ENCODE data around the gene SRSF8. TPM values are rescaled to one million over a fixed set of nuclear protein-coding genes. Genes with fewer than 3 reads are reported as not detected.

Gene SRSF8
- total and polyA plus RNA-seq, 4 experiments from 2014 or later = 104 to 147 (median 112) TPM

GRCh38 chr11:95085117-95085816 lies 18.5 kb downstream of the SRSF8 start:
- Histone ChIP-seq H3K9me3 (ENCODE audit: control insufficient read depth in 1 of 2, low read length in 2 of 2) (no peaks in the 10 kb centered on the region), H3K4me3 (ENCODE audit: low read length in 2 of 2) (no peak overlapping the region), H3K4me1 (ENCODE audit: insufficient read depth, low read length) (peaks cover 11% of the 10 kb centered on the region), H3K27me3 (ENCODE audit: insufficient read depth, low read length) (no peaks in the 10 kb centered on the region), H3K27ac (ENCODE audit: low read depth, low read length) (no peak overlapping the region), H3K36me3 (ENCODE audit: insufficient read depth, low read length) (no peaks in the 10 kb centered on the region)
- no peak for DNase-seq
- intact Hi-C loops (cut with micrococcal nuclease) = loop anchor here (5.0 to 10.0 kb wide), 3 partner anchors 167 to 1340 kb away; partner anchors contain the start of genes C11orf54 and TAF1D
- CTCF ChIA-PET (ENCODE audit: partially characterized antibody) = interaction anchor here (1.6 to 7.3 kb wide), 3 partner anchors 8 to 61 kb away, joined by 3 to 74 read pairs (median 6); partner anchors contain the start of gene SRSF8
- H3K4me1 Mint-ChIP-seq = peaks cover 8 to 16% (median 15%) of the 10 kb centered on the region in 4 donors
- peaks cover 0 to 6% of the 10 kb centered on the region in 2 donors for H3K27me3 Mint-ChIP-seq
- peak overlapping the region in 3 of 7 donors; percentile 16 to 72 (median 36) for H3K27ac Mint-ChIP-seq
- no peaks in the 10 kb centered on the region for H3K36me3 Mint-ChIP-seq
- no peaks in the 10 kb centered on the region for H3K9me3 Mint-ChIP-seq
- peak overlapping the region in 1 of 8 donors; percentile 22 for H3K4me3 Mint-ChIP-seq
- POLR2A ChIA-PET (ENCODE audit: partially characterized antibody) = interaction anchor here (0.6 to 3.2 kb wide), 3 partner anchors 12 to 71 kb away, joined by 3 to 28 read pairs (median 3); partner anchors contain the start of gene SRSF8

- Mint-ChIP-seq H3K27ac (peak overlapping the region in 6 of 7 donors; percentile 24 to 88 (median 64)), H3K4me3 (no peak overlapping the region), H3K9me3 (no peaks in the 10 kb centered on the region), H3K4me1 (peaks cover 15 to 24% (median 24%) of the 10 kb centered on the region in 4 donors), H3K27me3 (peaks cover 0 to 4% of the 10 kb centered on the region in 2 donors), H3K36me3 (no peaks in the 10 kb centered on the region)
- intact Hi-C loops (cut with micrococcal nuclease) = loop anchor here (5.0 to 10.0 kb wide), 3 partner anchors 166 to 1341 kb away; partner anchors contain the start of genes C11orf54 and TAF1D
- DNase-seq = no peak
- Histone ChIP-seq H3K9me3 (ENCODE audit: control insufficient read depth in 1 of 2, low read length in 2 of 2) (no peaks in the 10 kb centered on the region), H3K36me3 (ENCODE audit: insufficient read depth, low read length) (no peaks in the 10 kb centered on the region), H3K4me1 (ENCODE audit: insufficient read depth, low read length) (peaks cover 20% of the 10 kb centered on the region), H3K4me3 (ENCODE audit: low read length in 2 of 2) (no peak overlapping the region), H3K27ac (ENCODE audit: low read depth, low read length) (no peak overlapping the region), H3K27me3 (ENCODE audit: insufficient read depth, low read length) (no peaks in the 10 kb centered on the region)
- CTCF ChIA-PET (ENCODE audit: partially characterized antibody) = interaction anchor here (7.3 kb wide), 1 partner anchor 17 kb away, joined by 74 read pairs; the partner anchor contains the start of gene SRSF8
- POLR2A ChIA-PET (ENCODE audit: partially characterized antibody) = interaction anchor here (3.2 kb wide), 1 partner anchor 18 kb away, joined by 28 read pairs; the partner anchor contains the start of gene SRSF8
These were observed 19.4 kb downstream of the SRSF8 start for GRCh38 chr11:95086151-95086550.

GRCh38 chr11:95086836-95087570 lies 20.3 kb downstream of the SRSF8 start:
- no peak for DNase-seq
- no peak overlapping the region for H3K27ac ChIP-seq (ENCODE audit: low read depth, low read length)
- intact Hi-C loops (cut with micrococcal nuclease) = loop anchor here (5.0 to 10.0 kb wide), 3 partner anchors 165 to 1342 kb away; partner anchors contain the start of genes C11orf54 and TAF1D
- no peaks in the 10 kb centered on the region for H3K36me3 ChIP-seq (ENCODE audit: insufficient read depth, low read length)
- no peak overlapping the region for H3K4me3 ChIP-seq (ENCODE audit: low read length in 2 of 2)
- no peaks in the 10 kb centered on the region for H3K9me3 Mint-ChIP-seq
- ChIA-PET CTCF (ENCODE audit: partially characterized antibody) (interaction anchor here (1.3 to 8.1 kb wide), 5 partner anchors 11 to 65 kb away, joined by 3 to 124 read pairs (median 58); partner anchors contain the start of gene SRSF8), POLR2A (ENCODE audit: partially characterized antibody) (interaction anchor here (9.7 kb wide), 1 partner anchor 17 kb away, joined by 376 read pairs; the partner anchor contains the start of gene SRSF8)
- peaks cover 22 to 33% (median 32%) of the 10 kb centered on the region in 4 donors for H3K4me1 Mint-ChIP-seq
- H3K4me3 Mint-ChIP-seq = peak overlapping the region in 1 of 8 donors; percentile 39
- H3K9me3 ChIP-seq (ENCODE audit: control insufficient read depth in 1 of 2, low read length in 2 of 2) = no peaks in the 10 kb centered on the region
- peak overlapping the region in 3 of 7 donors; percentile 30 to 71 (median 58) for H3K27ac Mint-ChIP-seq
- peaks cover 27% of the 10 kb centered on the region for H3K4me1 ChIP-seq (ENCODE audit: insufficient read depth, low read length)
- peaks cover 0 to 1% of the 10 kb centered on the region in 2 donors for H3K36me3 Mint-ChIP-seq
- no peaks in the 10 kb centered on the region for H3K27me3 ChIP-seq (ENCODE audit: insufficient read depth, low read length)
- peaks cover 0 to 4% of the 10 kb centered on the region in 2 donors for H3K27me3 Mint-ChIP-seq

- no peaks in the 10 kb centered on the region for H3K9me3 ChIP-seq (ENCODE audit: control insufficient read depth in 1 of 2, low read length in 2 of 2)
- H3K36me3 Mint-ChIP-seq = peaks cover 0 to 3% of the 10 kb centered on the region in 2 donors
- H3K36me3 ChIP-seq (ENCODE audit: insufficient read depth, low read length) = no peaks in the 10 kb centered on the region
- H3K4me3 ChIP-seq (ENCODE audit: low read length in 2 of 2) = peak overlapping the region; percentile 17 to 76
- H3K27me3 ChIP-seq (ENCODE audit: insufficient read depth, low read length) = no peaks in the 10 kb centered on the region
- H3K4me3 Mint-ChIP-seq = peak overlapping the region; percentile 89 to 96 (median 92)
- peak overlapping the region; percentile 67 for H3K27ac ChIP-seq (ENCODE audit: low read depth, low read length)
- no peaks in the 10 kb centered on the region for H3K27me3 Mint-ChIP-seq
- no peaks in the 10 kb centered on the region for H3K9me3 Mint-ChIP-seq
- intact Hi-C loops (cut with micrococcal nuclease) = loop anchor here (1.0 to 10.0 kb wide), 8 partner anchors 21 to 1344 kb away; partner anchors contain the start of genes C11orf54, CEP57, CWC15 and KDM4D
- peak in 1 of 5 donors; percentile 61 for DNase-seq
- peak overlapping the region; percentile 92 to 99 (median 98) for H3K27ac Mint-ChIP-seq
- H3K4me1 Mint-ChIP-seq = peaks cover 34 to 50% (median 44%) of the 10 kb centered on the region in 4 donors
- H3K4me1 ChIP-seq (ENCODE audit: insufficient read depth, low read length) = peaks cover 43% of the 10 kb centered on the region
- POLR2A ChIA-PET (ENCODE audit: partially characterized antibody) = interaction anchor here (0.6 to 9.7 kb wide), 25 partner anchors 8 to 1165 kb away, joined by 3 to 376 read pairs (median 5); partner anchors contain the start of genes CEP57, CWC15, FAM76B and KDM4D
- CTCF ChIA-PET (ENCODE audit: partially characterized antibody) = interaction anchor here (0.7 to 8.1 kb wide), 13 partner anchors 13 to 1304 kb away, joined by 3 to 124 read pairs (median 3); partner anchors contain the start of gene SRSF8
These were observed 22.4 kb downstream of the SRSF8 start for GRCh38 chr11:95088946-95089619.

GRCh38 chr11:95089620-95090542 lies 23.2 kb downstream of the SRSF8 start, which contains the start of gene ENDOD1:
ENDOD1 (plus strand) TSS chr11:95089846; CDS start chr11:95089928, 82 bp downstream.
- intact Hi-C loops (cut with micrococcal nuclease) = loop anchor here (1.0 to 10.0 kb wide), 8 partner anchors 22 to 1345 kb away; partner anchors contain the start of genes C11orf54, CEP57, CWC15 and KDM4D
- Histone ChIP-seq H3K27me3 (ENCODE audit: insufficient read depth, low read length) (no peaks in the 10 kb centered on the region), H3K27ac (ENCODE audit: low read depth, low read length) (peak within 1 kb of the TSS; percentile 67), H3K4me1 (ENCODE audit: insufficient read depth, low read length) (peaks cover 43% of the 10 kb centered on the region), H3K9me3 (ENCODE audit: control insufficient read depth in 1 of 2, low read length in 2 of 2) (no peaks in the 10 kb centered on the region), H3K36me3 (ENCODE audit: insufficient read depth, low read length) (no peaks in the 10 kb centered on the region), H3K4me3 (ENCODE audit: low read length in 2 of 2) (peak within 1 kb of the TSS; percentile 45 to 76)
- Mint-ChIP-seq H3K36me3 (peaks cover 0 to 3% of the 10 kb centered on the region in 2 donors), H3K9me3 (no peaks in the 10 kb centered on the region), H3K27me3 (no peaks in the 10 kb centered on the region), H3K4me1 (peaks cover 36 to 55% (median 46%) of the 10 kb centered on the region in 4 donors), H3K4me3 (peak within 1 kb of the TSS; percentile 91 to 96 (median 92)), H3K27ac (peak within 1 kb of the TSS; percentile 92 to 99 (median 98))
- ChIA-PET CTCF (ENCODE audit: partially characterized antibody) (interaction anchor here (0.9 to 8.1 kb wide), 12 partner anchors 17 to 1304 kb away, joined by 3 to 124 read pairs (median 4); partner anchors contain the start of gene SRSF8), POLR2A (ENCODE audit: partially characterized antibody) (interaction anchor here (0.6 to 9.7 kb wide), 27 partner anchors 8 to 1893 kb away, joined by 3 to 376 read pairs (median 5); partner anchors contain the start of genes C11orf54, CEP57, CWC15 and FAM76B)
- peak; percentile 86 to 89 (median 87) for DNase-seq

All from CD4-positive, alpha-beta memory T cell (primary cell).